Lower lobe of right lung (tissue), 2 donors: ENCODE data around the gene BLACAT1. TPM values are rescaled to one million over a fixed set of nuclear protein-coding genes. Genes with fewer than 3 reads are reported as not detected.
"Not testable (repeated sequence)": the region's sequence is repeated elsewhere in the genome, so short reads cannot be mapped to it uniquely, and the experiment has no call there.

Experiments used
- ATAC-seq, 2 donors: fragments of 200-7000 bp; cut with Tn5 transposase; one replicate each; pipeline ENCODE4 v1.9.1; 2020 to 2022; ENCODE audit warnings: mild to moderate bottlenecking in 2 of 2, moderate library complexity in 2 of 2
- DNase-seq: peaks from one replicate; pipeline ENCODE4 v3.0.0-alpha.2; 2020
- H3K27ac ChIP-seq: fragments of 200-600 bp; one replicate; pipeline ENCODE4 v1.8.0; 2022
- H3K27me3 ChIP-seq: fragments of 200-600 bp; one replicate; pipeline ENCODE4 v1.8.0; 2022; ENCODE audit warnings: low read depth
- H3K36me3 ChIP-seq: fragments of 200-600 bp; one replicate; pipeline ENCODE4 v1.8.0; 2022; ENCODE audit warnings: mild to moderate bottlenecking
- H3K4me1 ChIP-seq: fragments of 200-600 bp; one replicate; pipeline ENCODE4 v1.8.0; 2022
- H3K4me3 ChIP-seq: fragments of 200-600 bp; one replicate; pipeline ENCODE4 v1.8.0; 2022; ENCODE audit warnings: mild to moderate bottlenecking
- H3K9me3 ChIP-seq: fragments of 200-600 bp; one replicate; pipeline ENCODE4 v1.8.0; 2022
- intact Hi-C: fragments of 100-400 bp; cut with DNase I; formaldehyde crosslinking; loops from one replicate; pipeline ENCODE4 v1.11.0; 2022
- total RNA-seq: library from RNA; stranded (reverse); fragmentation: NEBNext Ultra II Directional; extraction: Animal tissue kit (Norgen Biotek cat#: 25700); gene quantifications from one replicate; pipeline ENCODE4 v1.2.1, GENCODE V29; 2021
- TF ChIP-seq, protein P1 (sequence below): fragments of 200-600 bp; IDR thresholded peaks from one replicate; pipeline ENCODE4 v1.8.0; 2022; ENCODE audit warnings: antibody characterized with exemption, mild to moderate bottlenecking
- donor health status: DM: no; HTN: yes; CAD: no; lungs with severe emphysema.

BLACAT1 gene
- total RNA-seq, 1 donor from 2014 or later: 1.0 TPM

DNA sequence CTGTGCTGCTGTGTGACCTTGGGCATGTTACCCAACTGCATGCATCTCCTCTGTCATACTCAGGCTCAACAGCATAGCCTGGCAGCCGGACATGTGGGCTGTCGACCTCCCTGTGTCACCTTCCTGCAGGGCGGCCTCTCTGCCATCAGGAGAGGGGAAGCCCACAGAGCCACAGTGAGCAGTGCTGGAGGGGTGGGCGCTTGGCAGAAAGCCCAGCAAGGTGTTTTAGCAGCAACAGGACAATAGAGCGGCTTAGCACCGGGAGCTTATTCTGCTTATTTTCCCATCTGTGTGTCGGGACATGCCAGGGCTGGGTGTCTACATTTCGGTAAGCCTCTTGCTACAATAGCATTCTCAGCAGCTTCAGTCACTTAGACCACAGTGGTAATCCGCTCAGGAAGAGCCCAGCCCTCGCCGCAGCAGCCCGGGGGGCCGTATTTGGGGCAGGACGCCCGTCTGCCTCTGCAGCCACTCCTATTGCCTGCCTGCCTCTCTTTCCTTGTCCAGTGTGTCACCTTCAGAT is 25.8 kb upstream of the BLACAT1 start:
- TF ChIP-seq, protein P1, sequence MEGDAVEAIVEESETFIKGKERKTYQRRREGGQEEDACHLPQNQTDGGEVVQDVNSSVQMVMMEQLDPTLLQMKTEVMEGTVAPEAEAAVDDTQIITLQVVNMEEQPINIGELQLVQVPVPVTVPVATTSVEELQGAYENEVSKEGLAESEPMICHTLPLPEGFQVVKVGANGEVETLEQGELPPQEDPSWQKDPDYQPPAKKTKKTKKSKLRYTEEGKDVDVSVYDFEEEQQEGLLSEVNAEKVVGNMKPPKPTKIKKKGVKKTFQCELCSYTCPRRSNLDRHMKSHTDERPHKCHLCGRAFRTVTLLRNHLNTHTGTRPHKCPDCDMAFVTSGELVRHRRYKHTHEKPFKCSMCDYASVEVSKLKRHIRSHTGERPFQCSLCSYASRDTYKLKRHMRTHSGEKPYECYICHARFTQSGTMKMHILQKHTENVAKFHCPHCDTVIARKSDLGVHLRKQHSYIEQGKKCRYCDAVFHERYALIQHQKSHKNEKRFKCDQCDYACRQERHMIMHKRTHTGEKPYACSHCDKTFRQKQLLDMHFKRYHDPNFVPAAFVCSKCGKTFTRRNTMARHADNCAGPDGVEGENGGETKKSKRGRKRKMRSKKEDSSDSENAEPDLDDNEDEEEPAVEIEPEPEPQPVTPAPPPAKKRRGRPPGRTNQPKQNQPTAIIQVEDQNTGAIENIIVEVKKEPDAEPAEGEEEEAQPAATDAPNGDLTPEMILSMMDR: no peak
- Histone ChIP-seq H3K4me3 (no peak overlapping the region), H3K27ac (no peak overlapping the region), H3K9me3 (no peaks in the 10 kb centered on the region), H3K27me3 (peaks cover 32% of the 10 kb centered on the region), H3K4me1 (peaks cover 4% of the 10 kb centered on the region), H3K36me3 (no peaks in the 10 kb centered on the region)
- DNase-seq: no peak
- ATAC-seq: no peak
- intact Hi-C loops: no loop called here

DNA sequence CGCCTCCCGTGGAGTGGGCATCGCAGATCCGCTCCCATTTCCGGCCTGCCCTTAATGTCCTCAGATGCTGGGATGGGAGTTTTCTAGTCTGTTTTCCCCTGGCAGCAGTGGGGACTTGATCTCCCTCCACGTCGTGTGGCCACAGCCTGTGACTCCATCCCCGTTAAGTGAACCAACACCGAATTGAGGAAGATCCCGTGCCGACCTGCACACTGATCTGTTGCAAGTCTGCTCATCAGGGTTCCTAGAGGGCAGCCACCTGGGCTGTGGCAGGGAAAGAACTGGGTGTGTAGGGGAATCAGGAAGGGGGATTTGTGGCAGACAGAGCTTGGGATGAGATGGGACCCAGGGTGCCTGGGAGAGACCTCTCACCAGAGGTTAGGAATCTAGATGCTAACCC is 25.4 kb upstream of the BLACAT1 start:
- ATAC-seq: no peak
- peaks cover 29% of the 10 kb centered on the region for H3K27me3 ChIP-seq
- intact Hi-C loops: no loop called here

DNA sequence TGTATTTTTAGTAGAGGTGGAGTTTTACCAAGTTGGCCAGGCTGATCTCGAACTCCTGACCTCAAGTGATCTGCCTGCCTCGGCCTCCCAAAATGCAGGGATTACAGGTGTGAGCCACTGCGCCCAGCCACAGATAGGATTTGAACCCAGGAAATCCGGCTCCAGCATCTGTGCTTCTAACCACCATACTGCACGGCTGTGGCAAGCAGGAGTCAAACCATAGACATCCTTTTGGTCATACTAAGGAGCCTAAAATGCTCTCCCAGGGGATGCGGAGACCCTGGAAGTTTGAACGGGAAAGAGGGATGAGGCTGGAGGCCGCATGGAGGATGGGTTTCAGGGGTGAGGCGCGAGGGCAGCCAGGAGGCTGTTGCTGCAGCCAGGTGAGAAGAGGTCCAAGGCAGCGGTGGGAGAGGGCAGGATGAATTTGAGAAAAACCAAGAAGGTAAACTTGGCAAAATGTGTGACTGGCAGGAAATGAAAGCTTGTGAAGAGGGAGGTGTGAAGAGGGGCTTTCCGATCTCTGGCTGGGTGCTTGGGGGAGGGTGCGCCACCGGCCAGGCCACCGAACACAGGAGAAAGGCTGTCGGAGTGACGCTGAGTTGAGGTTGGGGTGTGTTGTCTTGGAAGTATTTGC is 24.6 kb upstream of the BLACAT1 start:
- DNase-seq (no peak), ATAC-seq (no peak)
- Histone ChIP-seq H3K27me3 (peaks cover 29% of the 10 kb centered on the region), H3K4me1 (peaks cover 4% of the 10 kb centered on the region), H3K27ac (no peak overlapping the region), H3K9me3 (no peaks in the 10 kb centered on the region), H3K36me3 (no peaks in the 10 kb centered on the region), H3K4me3 (no peak overlapping the region)
- intact Hi-C loops: no loop called here
- TF ChIP-seq, protein P1: no peak

More for the DNA sequence above, 25.4 kb upstream of the BLACAT1 start:
- Histone ChIP-seq H3K27ac (no peak overlapping the region), H3K36me3 (no peaks in the 10 kb centered on the region), H3K4me3 (no peak overlapping the region), H3K9me3 (no peaks in the 10 kb centered on the region), H3K4me1 (peaks cover 4% of the 10 kb centered on the region)
- TF ChIP-seq, protein P1: no peak
- DNase-seq: no peak

DNA sequence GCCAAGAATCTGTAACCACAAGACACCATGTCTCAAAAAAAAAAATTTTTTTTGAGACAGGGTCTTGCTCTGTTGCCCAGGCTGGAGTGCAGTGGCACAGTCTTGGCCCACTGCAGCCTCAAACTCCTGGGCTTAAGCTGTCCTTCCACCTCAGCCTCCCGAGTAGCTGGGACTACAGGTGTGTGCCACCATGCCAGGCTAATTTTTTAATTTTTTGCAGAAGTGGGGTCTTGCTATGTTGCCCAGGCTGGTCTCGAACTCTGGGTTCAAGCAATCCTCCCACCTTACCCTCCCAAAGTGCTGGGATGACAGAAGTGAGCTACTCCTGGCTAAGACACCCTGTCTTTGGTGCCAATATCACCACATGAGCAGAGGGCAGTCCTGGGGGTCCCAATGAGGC is 23.1 kb upstream of the BLACAT1 start:
- H3K36me3 ChIP-seq, H3K4me3 ChIP-seq, ATAC-seq, H3K4me1 ChIP-seq, intact Hi-C loops, H3K9me3 ChIP-seq, DNase-seq, H3K27ac ChIP-seq: not testable (repeated sequence)
- H3K27me3 ChIP-seq: peaks cover 33% of the 10 kb centered on the region

DNA sequence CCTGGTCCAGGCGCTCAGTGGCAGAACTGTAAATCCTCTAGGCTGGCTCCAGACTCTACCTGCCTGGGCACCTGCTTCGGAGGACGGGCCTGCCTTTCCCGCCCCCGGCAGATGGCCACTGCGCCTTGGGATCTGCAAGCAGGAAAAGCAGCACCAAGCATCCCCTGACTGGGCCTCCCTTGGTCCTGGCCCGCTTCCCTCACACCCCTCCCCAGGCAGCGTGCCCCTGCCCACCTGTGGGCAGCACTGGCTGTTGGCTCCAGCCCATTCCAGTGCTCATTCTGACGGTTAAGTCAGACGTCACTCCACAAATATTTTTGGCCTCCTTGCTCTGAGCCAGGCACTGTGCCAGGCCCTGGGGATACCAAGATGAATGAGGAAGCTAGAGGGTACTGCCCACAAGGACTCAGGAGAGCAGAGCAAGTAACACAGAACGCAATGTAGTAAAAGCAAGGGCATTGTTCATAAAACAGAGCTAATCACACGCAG is 22.0 kb upstream of the BLACAT1 start:
- no peak overlapping the region for H3K4me3 ChIP-seq
- H3K4me1 ChIP-seq: peaks cover 4% of the 10 kb centered on the region
- intact Hi-C loops: no loop called here
- H3K9me3 ChIP-seq: no peaks in the 10 kb centered on the region
- peak overlapping the region; percentile 18 for H3K27ac ChIP-seq
- no peaks in the 10 kb centered on the region for H3K36me3 ChIP-seq
- H3K27me3 ChIP-seq: peaks cover 27% of the 10 kb centered on the region
- peak; percentile 86 for DNase-seq
- ATAC-seq: peak; percentile 84 to 87
- TF ChIP-seq, protein P1: no peak

DNA sequence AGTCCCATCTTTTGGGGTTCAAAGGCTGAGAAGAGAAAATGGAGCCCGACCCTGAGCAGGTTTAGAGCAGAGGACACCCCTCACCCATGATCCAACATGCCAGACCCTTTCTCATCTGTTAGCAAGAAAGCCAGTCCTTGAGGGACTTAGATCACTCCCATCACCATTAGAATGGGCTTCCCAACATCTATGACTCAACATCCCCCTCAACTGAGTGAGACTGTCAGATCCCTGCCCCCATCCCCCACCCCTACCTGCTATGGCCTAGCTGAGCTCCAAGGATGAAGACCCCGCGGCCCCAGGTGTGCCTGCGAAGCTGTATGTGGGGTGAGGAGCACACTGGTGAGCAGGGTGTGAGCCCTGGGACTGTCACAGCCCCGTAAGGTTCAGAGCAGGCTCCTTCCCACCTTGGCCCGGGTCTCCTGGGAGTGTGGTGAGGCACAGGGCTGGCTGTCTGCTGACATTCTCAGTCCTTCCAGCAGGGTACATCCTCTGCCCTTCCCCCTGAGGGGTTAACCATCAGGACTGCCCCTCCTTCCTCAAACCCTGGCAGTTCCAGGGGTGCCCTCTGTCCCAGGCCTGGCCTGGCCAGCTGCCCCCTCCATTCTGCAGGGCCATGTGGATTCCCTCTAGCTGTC is 21.4 kb upstream of the BLACAT1 start:
- TF ChIP-seq, protein P1: no peak
- Histone ChIP-seq H3K27ac (peak overlapping the region; percentile 18), H3K4me1 (peaks cover 4% of the 10 kb centered on the region), H3K36me3 (no peaks in the 10 kb centered on the region), H3K27me3 (peaks cover 27% of the 10 kb centered on the region), H3K9me3 (no peaks in the 10 kb centered on the region), H3K4me3 (no peak overlapping the region)
- intact Hi-C loops: no loop called here
- ATAC-seq: peak in 1 of 2 donors; percentile 13
- DNase-seq: no peak
